ENCODE data around the gene ENOX1.
"Not testable (repeated sequence)": the region's sequence is repeated elsewhere in the genome, so short reads cannot be mapped to it uniquely, and the experiment has no call there.

Gene ENOX1

GRCh38 chr13:43356567-43356966 is 430.2 kb downstream of the ENOX1 start:
- DNase-seq (ENCODE audit: low read depth), result no peak

GRCh38 chr13:43355774-43356173 is 431.0 kb downstream of the ENOX1 start:
- no peak for DNase-seq (ENCODE audit: low read depth)

DNA sequence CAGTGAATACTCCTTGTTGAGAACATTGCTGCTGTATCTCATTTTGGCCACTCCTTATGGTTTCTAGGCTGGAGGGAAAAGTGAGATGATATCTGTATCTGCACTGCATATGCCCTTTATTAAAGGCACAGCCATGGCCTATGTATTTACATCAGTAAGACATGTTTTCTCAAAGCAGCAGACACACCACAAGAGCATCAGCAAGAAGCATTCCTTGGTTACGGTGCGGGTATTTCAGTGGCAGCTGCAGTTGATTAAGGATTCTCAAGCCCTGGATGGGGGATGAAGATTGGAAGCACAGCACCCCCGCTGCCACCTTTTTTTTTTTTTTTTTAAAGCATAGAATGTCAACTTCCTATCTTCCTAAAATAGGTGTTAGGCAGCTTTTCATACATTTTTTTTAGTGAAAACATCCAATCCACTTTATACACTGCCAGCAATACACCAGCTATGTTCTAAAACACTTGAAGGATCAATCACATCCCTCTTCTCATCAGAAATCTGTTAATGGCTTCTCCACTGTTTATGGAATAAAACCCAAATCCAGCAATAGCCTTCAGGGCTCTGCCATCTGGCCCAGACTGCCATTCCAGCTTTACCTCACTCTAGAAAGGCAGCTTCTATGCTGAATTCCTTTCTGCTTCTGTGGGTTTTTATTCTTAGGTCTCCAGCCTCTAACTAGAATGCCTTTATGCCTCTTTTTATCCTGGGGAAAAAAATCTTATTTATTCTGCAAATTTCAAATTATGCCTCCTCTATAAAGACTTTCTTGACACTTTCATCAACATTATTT is 432.4 kb downstream of the ENOX1 start:
- DNase-seq (ENCODE audit: low read depth), result no peak

DNA sequence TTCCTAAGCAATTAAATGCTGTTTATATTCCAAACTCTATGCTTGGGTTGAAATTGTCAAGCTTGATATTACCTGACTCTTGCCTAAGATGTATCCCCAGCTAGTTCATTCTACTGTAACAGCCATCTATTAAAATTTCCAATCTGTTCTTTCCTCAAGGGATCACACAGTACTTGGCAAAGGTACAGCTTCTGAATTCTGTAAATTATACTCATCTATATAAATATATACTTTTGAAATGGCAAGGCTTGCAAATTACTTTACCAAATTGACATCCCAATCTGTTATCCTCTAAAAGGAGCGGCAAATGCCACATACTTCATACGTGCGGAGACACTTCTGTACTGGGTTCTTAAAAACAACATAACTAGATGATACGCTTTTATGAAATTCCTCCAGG is 433.1 kb downstream of the ENOX1 start:
- no peak for DNase-seq (ENCODE audit: low read depth)

DNA sequence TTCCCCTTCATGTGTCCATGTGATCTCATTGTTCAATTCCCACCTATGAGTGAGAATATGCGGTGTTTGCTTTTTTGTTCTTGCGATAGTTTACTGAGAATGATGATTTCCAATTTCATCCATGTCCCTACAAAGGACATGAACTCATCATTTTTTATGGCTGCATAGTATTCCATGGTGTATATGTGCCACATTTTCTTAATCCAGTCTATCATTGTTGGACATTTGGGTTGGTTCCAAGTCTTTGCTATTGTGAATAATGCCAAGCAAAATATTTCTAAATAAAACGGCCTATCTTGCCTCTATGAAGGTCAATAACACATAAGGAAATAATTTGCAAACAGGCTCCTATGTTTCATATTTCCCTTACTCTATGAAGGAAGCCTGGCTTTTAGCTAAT is 435.2 kb downstream of the ENOX1 start:
- DNase-seq (ENCODE audit: low read depth), result not testable (repeated sequence)

- no peak for DNase-seq (ENCODE audit: low read depth)
Observed at GRCh38 chr13:43348397-43348796, 438.4 kb downstream of the ENOX1 start.

DNA sequence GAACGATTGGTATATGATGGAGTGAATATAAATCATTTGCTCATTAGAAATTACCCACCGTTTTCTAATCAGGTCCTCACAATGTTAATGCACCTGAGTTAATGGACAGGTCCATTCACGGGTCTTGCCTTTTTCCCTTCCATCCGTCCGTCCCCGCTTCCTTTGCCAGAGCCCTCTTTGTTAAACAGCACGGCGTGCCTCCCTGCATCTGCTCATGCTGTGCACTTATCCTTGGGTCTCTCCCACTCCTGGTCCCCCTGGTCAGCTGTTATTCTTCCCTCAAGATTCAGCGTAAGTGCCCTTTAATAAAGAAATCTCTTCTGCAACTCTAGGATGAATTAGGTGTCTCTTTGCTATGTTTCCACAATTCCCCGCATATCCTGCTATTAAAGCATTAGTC is 438.9 kb downstream of the ENOX1 start:
- DNase-seq (ENCODE audit: low read depth), result no peak

GRCh38 chr13:43346427-43346826 is 440.3 kb downstream of the ENOX1 start:
- DNase-seq (ENCODE audit: low read depth), result no peak

DNA sequence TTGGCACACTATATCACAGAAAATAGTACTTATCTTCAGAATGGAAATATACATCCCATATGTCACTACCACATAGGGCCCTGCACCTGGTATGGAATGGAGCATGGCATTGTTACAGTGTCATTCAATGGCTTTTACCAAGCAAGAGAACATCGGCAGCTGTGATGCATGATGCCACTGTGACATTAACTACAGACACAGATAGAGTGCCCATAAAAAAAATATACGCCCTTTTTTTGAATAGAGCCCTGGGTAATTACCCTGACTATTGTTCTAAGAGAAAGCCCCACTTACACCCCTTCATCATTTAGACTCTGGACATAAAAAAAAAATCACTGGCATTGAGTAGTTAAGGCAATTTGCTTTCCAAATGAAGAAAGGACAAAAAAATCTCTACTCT is 443.1 kb downstream of the ENOX1 start:
- DNase-seq (ENCODE audit: low read depth), result no peak

- DNase-seq (ENCODE audit: low read depth), result no peak
Observed at GRCh38 chr13:43339805-43340550, 446.8 kb downstream of the ENOX1 start.

DNA sequence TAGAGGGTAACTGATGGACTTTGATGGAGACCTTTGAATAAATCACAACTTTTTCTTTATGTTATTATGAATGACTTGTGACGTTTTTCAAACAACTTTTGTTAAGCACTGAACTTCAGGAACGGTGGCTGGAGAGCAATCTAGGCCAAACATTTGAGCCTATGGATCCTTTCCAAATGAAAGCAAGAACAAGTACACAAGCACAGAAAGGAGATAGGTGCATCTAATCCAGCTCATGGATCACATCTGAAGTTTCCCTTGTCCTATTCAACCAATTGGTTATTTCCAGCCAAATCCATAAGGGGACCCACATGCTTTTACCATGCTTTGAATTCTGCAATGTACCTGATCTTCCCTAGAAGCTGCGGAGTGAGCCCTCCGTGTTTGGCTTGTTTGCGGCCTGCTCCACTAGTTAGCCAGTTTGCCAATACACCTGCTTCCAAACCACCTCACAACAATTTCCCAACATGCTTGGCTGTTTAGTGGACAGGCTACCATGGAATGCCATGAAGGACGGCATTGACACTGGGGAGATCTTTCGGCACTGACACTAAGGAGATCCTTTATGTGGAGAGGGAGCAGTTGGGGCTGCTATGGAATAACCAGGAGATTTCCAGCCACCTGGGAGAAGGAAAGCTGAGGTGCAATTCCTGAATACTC is 447.5 kb downstream of the ENOX1 start:
- no peak for DNase-seq (ENCODE audit: low read depth)

DNA sequence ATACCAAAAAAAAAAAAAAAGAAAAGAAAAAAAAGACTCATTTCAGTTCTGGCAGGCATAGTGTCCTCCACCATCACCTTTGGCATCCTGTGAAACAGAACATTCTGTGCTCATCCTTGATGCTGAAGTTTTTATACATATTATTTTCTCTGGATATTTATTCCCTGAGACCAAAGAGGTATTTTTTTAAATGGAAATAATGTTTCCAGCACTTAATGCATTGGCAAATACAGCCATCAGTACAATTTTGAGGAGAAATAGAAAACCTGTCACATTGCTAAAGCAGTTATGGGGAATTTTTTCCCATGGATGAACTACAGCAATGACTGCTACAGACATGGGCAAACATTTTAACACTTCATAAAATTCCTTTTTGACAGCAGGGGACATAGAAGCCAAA is 451.0 kb downstream of the ENOX1 start:
- DNase-seq (ENCODE audit: low read depth), result no peak

DNA sequence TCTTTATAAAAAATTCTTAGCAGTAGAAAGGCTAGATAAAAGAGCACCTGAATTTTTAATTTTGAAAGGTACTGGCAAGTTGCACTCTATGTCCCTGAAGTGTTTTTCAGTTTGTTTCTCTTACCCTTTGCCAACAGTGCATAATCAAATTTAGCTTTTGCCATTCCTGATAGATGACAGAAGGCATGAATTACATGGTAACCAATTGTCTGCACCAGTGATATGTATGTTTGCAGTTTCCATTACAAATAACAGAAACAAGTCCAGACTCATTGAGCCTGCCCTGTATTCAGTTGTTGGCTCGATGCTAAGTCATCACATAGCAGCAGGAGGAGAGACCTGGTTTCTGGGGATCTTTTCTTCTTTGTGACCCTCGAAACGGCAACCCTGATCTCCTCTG is 453.6 kb downstream of the ENOX1 start:
- no peak for DNase-seq (ENCODE audit: low read depth)

DNA sequence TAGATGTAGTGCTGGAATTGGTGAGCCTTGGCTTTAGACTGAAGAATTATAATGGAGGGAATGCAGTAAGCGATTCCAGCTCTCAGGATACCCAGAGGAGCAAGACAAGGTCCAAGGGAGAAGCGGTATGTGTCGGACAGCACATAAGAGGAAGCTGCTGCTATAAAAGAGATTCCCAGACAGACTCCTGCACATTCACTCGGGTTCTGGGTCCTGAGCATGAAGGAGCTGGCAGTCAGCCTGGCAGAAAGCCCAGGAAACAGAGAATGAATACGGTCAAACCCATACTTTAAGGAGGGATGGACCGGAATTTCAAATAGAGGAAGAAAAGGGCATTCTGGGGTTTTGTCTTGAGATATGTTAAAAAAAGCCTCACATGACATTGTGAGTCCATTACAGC is 455.1 kb downstream of the ENOX1 start:
- no peak for DNase-seq (ENCODE audit: low read depth)

- DNase-seq (ENCODE audit: low read depth), result no peak
Observed at GRCh38 chr13:43329702-43330101, 457.1 kb downstream of the ENOX1 start.

- DNase-seq (ENCODE audit: low read depth), result no peak
Observed at GRCh38 chr13:43328907-43329306, 457.9 kb downstream of the ENOX1 start.

DNA sequence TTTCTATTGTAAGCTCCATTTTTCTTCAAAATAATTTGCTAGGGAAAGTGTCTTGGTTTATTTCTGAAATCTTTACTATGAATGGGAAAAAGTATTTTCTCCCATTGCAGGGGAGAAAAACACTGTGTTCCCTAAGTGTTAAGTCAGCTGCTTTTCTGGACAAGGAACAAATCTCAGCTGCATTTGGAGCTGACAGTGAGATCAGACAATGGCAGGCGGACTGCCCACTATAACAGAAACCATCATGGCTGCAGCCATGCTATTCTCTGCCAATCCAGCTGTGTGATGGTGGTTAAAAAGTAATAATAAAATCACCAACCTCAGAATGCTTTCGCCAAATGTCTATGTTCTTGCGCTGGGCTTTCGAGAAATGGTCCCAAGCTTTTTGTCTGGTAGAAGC is 460.7 kb downstream of the ENOX1 start:
- DNase-seq (ENCODE audit: low read depth), result no peak

GRCh38 chr13:43325636-43326035 is 461.1 kb downstream of the ENOX1 start:
- no peak for DNase-seq (ENCODE audit: low read depth)

DNA sequence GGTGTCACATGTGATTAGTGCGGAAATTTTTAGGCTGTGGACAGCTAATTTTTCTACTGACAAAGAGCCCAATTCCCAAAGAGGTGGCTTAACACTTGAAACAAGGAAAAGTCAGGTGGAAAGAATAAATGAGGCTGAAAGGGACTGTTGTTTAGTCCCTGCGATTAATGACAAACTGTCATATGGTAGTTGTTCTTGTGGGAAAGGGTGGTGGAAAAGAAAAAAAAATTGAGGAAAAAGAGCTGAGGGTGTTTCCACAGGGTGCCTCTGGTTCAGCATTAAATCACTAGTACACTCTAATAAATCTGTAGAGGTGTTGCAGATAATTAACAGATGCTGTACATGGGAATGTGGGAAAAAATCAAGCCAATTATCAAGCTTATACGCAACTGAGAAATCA is 462.6 kb downstream of the ENOX1 start:
- no peak for DNase-seq (ENCODE audit: low read depth)

DNA sequence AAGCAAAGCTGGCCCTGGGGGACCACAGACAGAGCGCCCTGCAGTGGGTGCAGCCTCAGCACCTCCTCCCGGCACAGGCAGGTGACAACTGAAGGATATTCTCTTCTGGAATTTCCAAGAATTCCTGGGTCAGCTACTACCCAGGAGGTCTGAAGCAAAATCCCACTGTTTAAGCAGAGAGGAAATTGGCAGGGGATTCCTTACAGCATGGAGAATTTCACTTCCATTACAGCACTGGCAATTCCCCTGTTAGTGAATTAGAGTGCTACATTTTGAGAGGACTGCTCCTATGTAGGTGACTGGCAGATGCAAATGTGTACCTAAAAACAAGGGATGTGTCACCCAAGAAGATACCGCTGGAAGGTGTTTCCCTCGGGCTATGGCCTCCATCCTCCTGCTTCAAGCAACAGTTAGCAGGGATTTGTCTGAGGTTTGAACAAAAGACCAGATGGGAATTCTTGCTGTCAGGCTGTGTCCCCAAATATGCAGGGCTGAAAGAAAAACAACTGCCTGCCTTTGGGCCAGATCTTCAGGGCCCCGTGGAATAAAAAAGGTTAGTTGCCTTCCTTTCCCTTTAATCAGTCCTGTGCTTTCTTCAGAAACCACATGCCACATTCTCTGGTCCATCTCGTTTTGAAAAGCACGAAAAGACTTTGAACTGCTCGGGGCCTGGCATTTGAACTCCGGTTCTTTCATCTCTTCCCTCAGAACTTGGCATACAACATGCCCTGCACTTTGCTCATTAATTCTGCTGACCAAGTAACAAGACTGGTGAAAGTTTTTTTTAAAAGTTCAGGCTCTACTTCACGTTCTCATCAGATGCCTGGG is 466.9 kb downstream of the ENOX1 start:
- DNase-seq (ENCODE audit: low read depth), result no peak

GRCh38 chr13:43316946-43317353 is 469.8 kb downstream of the ENOX1 start:
- DNase-seq (ENCODE audit: low read depth), result no peak

DNA sequence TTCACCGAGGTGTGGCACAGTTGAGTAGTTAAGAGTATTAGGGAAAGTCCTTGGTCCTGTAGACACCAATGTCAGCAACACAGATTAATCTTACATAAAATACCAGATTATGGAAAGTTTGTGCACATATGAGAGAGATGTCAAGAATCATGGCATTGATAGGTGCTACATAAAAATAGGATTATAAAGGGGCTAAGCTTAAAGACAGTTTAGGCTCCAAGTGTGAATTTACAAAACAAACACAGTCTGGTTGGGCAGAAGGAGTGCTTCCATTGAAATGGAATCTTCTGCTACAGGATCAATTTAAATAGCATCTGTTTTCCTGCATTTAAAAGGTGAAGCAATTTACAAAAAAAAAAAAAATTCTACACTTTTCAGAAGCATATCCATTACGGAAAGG is 470.5 kb downstream of the ENOX1 start:
- no peak for DNase-seq (ENCODE audit: low read depth)

All from stimulated activated CD8-positive, alpha-beta memory T cell treated with anti-CD3 and anti-CD28 coated beads, Interleukin-12 subunit alpha, Interleukin-12 subunit beta, amount 100 ng/mL, for 1 hour (primary cell).